ENCODE data around the gene UCK2. TPM values are rescaled to one million over a fixed set of nuclear protein-coding genes. Genes with fewer than 3 reads are reported as not detected.

The UCK2 gene
- total RNA-seq, 4 donors from 2014 or later, result 40.3 to 47.8 (median 42.2) TPM

- TF ChIP-seq CTCF (IDR thresholded peaks at IDR 0.05), result no peak
- TF ChIP-seq POLR2A (IDR thresholded peaks at IDR 0.05), result no peak
- intact Hi-C loops (cut with DNase I; ENCODE audit: low total_unique reads), result no loop called here
- WGBS, 2 donors, result 28 to 38% methylated on average over 22 of the region's 22 CpGs
- no peak for DNase-seq (ENCODE audit: low spot score in 2 of 2)
- no peak overlapping the region for H3K4me3 ChIP-seq (ENCODE audit: low read depth, poor library complexity, severe bottlenecking)
Measured at GRCh38 chr1:165900576-165901380, 73.4 kb downstream of the UCK2 start.

GRCh38 chr1:165902565-165902964 is 75.2 kb downstream of the UCK2 start:
- 91 to 100% methylated on average over 4 of the region's 4 CpGs for WGBS, 2 donors
- no peak overlapping the region for H3K4me3 ChIP-seq (ENCODE audit: low read depth, poor library complexity, severe bottlenecking)
- no peak for DNase-seq (ENCODE audit: low spot score in 2 of 2)
- intact Hi-C loops (cut with DNase I; ENCODE audit: low total_unique reads), result no loop called here
- no peak for TF ChIP-seq POLR2A (IDR thresholded peaks at IDR 0.05)
- no peak for TF ChIP-seq CTCF (IDR thresholded peaks at IDR 0.05)

- intact Hi-C loops (cut with DNase I; ENCODE audit: low total_unique reads), result no loop called here
- 58 to 88% methylated on average over 1 of the region's 1 CpG for WGBS, 2 donors
- no peak for TF ChIP-seq CTCF (IDR thresholded peaks at IDR 0.05)
- H3K4me3 ChIP-seq (ENCODE audit: low read depth, poor library complexity, severe bottlenecking), result no peak overlapping the region
- DNase-seq (ENCODE audit: low spot score in 2 of 2), result peak in 1 of 2 donors; percentile 74
Measured at GRCh38 chr1:165903672-165904071, 76.3 kb downstream of the UCK2 start.

- DNase-seq (ENCODE audit: low spot score in 2 of 2), result no peak
- WGBS, 2 donors, result 100% methylated on average over 4 of the region's 4 CpGs
- no peak overlapping the region for H3K4me3 ChIP-seq (ENCODE audit: low read depth, poor library complexity, severe bottlenecking)
- TF ChIP-seq CTCF (IDR thresholded peaks at IDR 0.05) (no peak), POLR2A (IDR thresholded peaks at IDR 0.05) (no peak)
- intact Hi-C loops (cut with DNase I; ENCODE audit: low total_unique reads), result no loop called here
Measured at GRCh38 chr1:165904948-165905347, 77.5 kb downstream of the UCK2 start.

GRCh38 chr1:165905853-165906252 is 78.4 kb downstream of the UCK2 start:
- no peak overlapping the region for H3K4me3 ChIP-seq (ENCODE audit: low read depth, poor library complexity, severe bottlenecking)
- intact Hi-C loops (cut with DNase I; ENCODE audit: low total_unique reads), result no loop called here
- no peak for TF ChIP-seq CTCF (IDR thresholded peaks at IDR 0.05)
- no peak for TF ChIP-seq POLR2A (IDR thresholded peaks at IDR 0.05)
- 89 to 94% methylated on average over 3 of the region's 3 CpGs for WGBS, 2 donors
- peak in 1 of 2 donors; percentile 18 for DNase-seq (ENCODE audit: low spot score in 2 of 2)
